WTC11 (cell line): ENCODE measurements around the gene PSKH1. TPM values are rescaled to one million over a fixed set of nuclear protein-coding genes. Genes with fewer than 3 reads are reported as not detected.

Source experiments
- CBFB ChIP-seq: sonication (generic); formaldehyde crosslinking; IDR thresholded peaks from 2 replicates; pipeline ENCODE4 v1.8.1; 2022; ENCODE audit warnings: mild to moderate bottlenecking, low read depth, missing genetic modification reagents
- CREB1 ChIP-seq: sonication (generic); formaldehyde crosslinking; IDR thresholded peaks from 2 replicates; pipeline ENCODE4 v1.8.0; 2023; ENCODE audit warnings: mild to moderate bottlenecking, missing genetic modification reagents
- CREM ChIP-seq: sonication (generic); formaldehyde crosslinking; IDR thresholded peaks from 2 replicates; pipeline ENCODE4 v1.8.1; 2022; ENCODE audit warnings: mild to moderate bottlenecking, missing genetic modification reagents, moderate library complexity
- ELF4 ChIP-seq: sonication (generic); formaldehyde crosslinking; IDR thresholded peaks from 2 replicates; pipeline ENCODE4 v1.8.1; 2022; ENCODE audit warnings: low read depth, mild to moderate bottlenecking, moderate library complexity, missing genetic modification reagents
- ESRRA ChIP-seq: sonication (generic); formaldehyde crosslinking; IDR thresholded peaks from 2 replicates; pipeline ENCODE4 v1.8.1; 2022; ENCODE audit warnings: mild to moderate bottlenecking, missing genetic modification reagents, borderline replicate concordance
- FOXK1 ChIP-seq: sonication (generic); formaldehyde crosslinking; IDR thresholded peaks from 2 replicates; pipeline ENCODE4 v1.8.0; 2022; ENCODE audit warnings: mild to moderate bottlenecking, moderate library complexity, missing genetic modification reagents
- IRF2 ChIP-seq: sonication (generic); formaldehyde crosslinking; IDR thresholded peaks from 2 replicates; pipeline ENCODE4 v1.8.0; 2022; ENCODE audit warnings: low read depth, missing genetic modification reagents, borderline replicate concordance
- KAT7 ChIP-seq: sonication (generic); formaldehyde crosslinking; IDR thresholded peaks from 2 replicates; pipeline ENCODE4 v1.8.1; 2023; ENCODE audit warnings: missing genetic modification reagents, mild to moderate bottlenecking, borderline replicate concordance
- MXD4 ChIP-seq: fragments of 250-450 bp; sonication (Bioruptor Pico); IDR thresholded peaks from 2 replicates; pipeline ENCODE4 v1.8.0; 2021; ENCODE audit warnings: mild to moderate bottlenecking, moderate library complexity, borderline replicate concordance
- MYBL2 ChIP-seq: sonication (generic); formaldehyde crosslinking; IDR thresholded peaks from 2 replicates; pipeline ENCODE4 v1.8.1; 2023; ENCODE audit warnings: mild to moderate bottlenecking, moderate library complexity, missing genetic modification reagents
- NFATC4 ChIP-seq: fragments of 250-450 bp; sonication (Bioruptor Pico); IDR thresholded peaks from 2 replicates; pipeline ENCODE4 v1.9.0; 2021; ENCODE audit warnings: mild to moderate bottlenecking
- NR2C2 ChIP-seq: sonication (generic); formaldehyde crosslinking; IDR thresholded peaks from 2 replicates; pipeline ENCODE4 v1.8.0; 2022; ENCODE audit warnings: mild to moderate bottlenecking, missing genetic modification reagents
- RELA ChIP-seq: sonication (generic); formaldehyde crosslinking; IDR thresholded peaks from 2 replicates; pipeline ENCODE4 v1.8.1; 2022; ENCODE audit warnings: missing genetic modification reagents, mild to moderate bottlenecking, borderline replicate concordance
- RORB ChIP-seq: fragments of 250-450 bp; sonication (Bioruptor Pico); IDR thresholded peaks from 2 replicates; pipeline ENCODE4 v1.9.0; 2021; ENCODE audit warnings: mild to moderate bottlenecking
- SOX15 ChIP-seq: fragments of 250-450 bp; sonication (Bioruptor Pico); IDR thresholded peaks from 2 replicates; pipeline ENCODE4 v1.9.0; 2021; ENCODE audit warnings: mild to moderate bottlenecking
- TCF7 ChIP-seq: sonication (generic); formaldehyde crosslinking; IDR thresholded peaks from 2 replicates; pipeline ENCODE4 v1.8.0; 2022; ENCODE audit warnings: mild to moderate bottlenecking, low read depth, missing genetic modification reagents, moderate library complexity
- TEAD4 ChIP-seq: sonication (generic); formaldehyde crosslinking; IDR thresholded peaks from 2 replicates; pipeline ENCODE4 v1.8.0; 2022; ENCODE audit warnings: mild to moderate bottlenecking, missing genetic modification reagents
- ZBTB21 ChIP-seq: sonication (generic); formaldehyde crosslinking; IDR thresholded peaks from 2 replicates; pipeline ENCODE4 v1.8.1; 2023; ENCODE audit warnings: mild to moderate bottlenecking, missing genetic modification reagents, borderline replicate concordance
- ZNF219 ChIP-seq: sonication (generic); formaldehyde crosslinking; IDR thresholded peaks from 2 replicates; pipeline ENCODE4 v1.8.0; 2023; ENCODE audit warnings: missing genetic modification reagents, mild to moderate bottlenecking, borderline replicate concordance
- ZNF263 ChIP-seq: sonication (generic); formaldehyde crosslinking; IDR thresholded peaks from 2 replicates; pipeline ENCODE4 v1.8.1; 2022; ENCODE audit warnings: low read depth, mild to moderate bottlenecking, moderate library complexity, missing genetic modification reagents
- ZNF416 ChIP-seq: fragments of 250-450 bp; sonication (Bioruptor Pico); IDR thresholded peaks from 2 replicates; pipeline ENCODE4 v1.9.0; 2021; ENCODE audit warnings: mild to moderate bottlenecking, inconsistent platforms
- ZNF671 ChIP-seq: fragments of 250-450 bp; sonication (Bioruptor Pico); IDR thresholded peaks from 2 replicates; pipeline ENCODE4 v1.8.0; 2021; ENCODE audit warnings: mild to moderate bottlenecking
- total RNA-seq: library from RNA; stranded (reverse); gene quantifications from 3 replicates; pipeline ENCODE4 v1.2.3, GENCODE V29; 2021
- TF ChIP-seq, protein P1 (sequence below): sonication (generic); formaldehyde crosslinking; conservative IDR thresholded peaks from 2 replicates; pipeline ENCODE4 v1.8.1; 2022; ENCODE audit warnings: mild to moderate bottlenecking, missing genetic modification reagents
- TF ChIP-seq, protein P2 (sequence below): sonication (generic); formaldehyde crosslinking; IDR thresholded peaks from 2 replicates; pipeline ENCODE4 v1.8.1; 2023; ENCODE audit warnings: mild to moderate bottlenecking, missing genetic modification reagents, moderate library complexity
- TF ChIP-seq, protein P3 (sequence below): fragments of 250-450 bp; sonication (Bioruptor Pico); IDR thresholded peaks from 2 replicates; pipeline ENCODE4 v1.9.0; 2021; ENCODE audit warnings: moderate library complexity, mild to moderate bottlenecking, inconsistent platforms, borderline replicate concordance
- TF ChIP-seq, protein P4 (sequence below): sonication (generic); formaldehyde crosslinking; IDR thresholded peaks from 2 replicates; pipeline ENCODE4 v1.8.0; 2022; ENCODE audit warnings: mild to moderate bottlenecking, missing genetic modification reagents
- TF ChIP-seq, protein P5 (sequence below): sonication (generic); formaldehyde crosslinking; IDR thresholded peaks from 2 replicates; pipeline ENCODE4 v1.8.1; 2022; ENCODE audit warnings: mild to moderate bottlenecking, missing genetic modification reagents, moderate library complexity, borderline replicate concordance
- TF ChIP-seq, protein P6 (sequence below): fragments of 250-450 bp; sonication (Bioruptor Pico); IDR thresholded peaks from 2 replicates; pipeline ENCODE4 v1.9.0; 2021; ENCODE audit warnings: mild to moderate bottlenecking
- TF ChIP-seq, protein P7 (sequence below): sonication (generic); formaldehyde crosslinking; IDR thresholded peaks from 2 replicates; pipeline ENCODE4 v1.8.1; 2022; ENCODE audit warnings: missing genetic modification reagents, borderline replicate concordance
- TF ChIP-seq, protein P8 (sequence below): sonication (generic); formaldehyde crosslinking; IDR thresholded peaks from 2 replicates; pipeline ENCODE4 v1.8.0; 2022; ENCODE audit warnings: mild to moderate bottlenecking, missing genetic modification reagents

PSKH1 gene
- total RNA-seq, 1 experiment from 2014 or later = 32.6 TPM

DNA sequence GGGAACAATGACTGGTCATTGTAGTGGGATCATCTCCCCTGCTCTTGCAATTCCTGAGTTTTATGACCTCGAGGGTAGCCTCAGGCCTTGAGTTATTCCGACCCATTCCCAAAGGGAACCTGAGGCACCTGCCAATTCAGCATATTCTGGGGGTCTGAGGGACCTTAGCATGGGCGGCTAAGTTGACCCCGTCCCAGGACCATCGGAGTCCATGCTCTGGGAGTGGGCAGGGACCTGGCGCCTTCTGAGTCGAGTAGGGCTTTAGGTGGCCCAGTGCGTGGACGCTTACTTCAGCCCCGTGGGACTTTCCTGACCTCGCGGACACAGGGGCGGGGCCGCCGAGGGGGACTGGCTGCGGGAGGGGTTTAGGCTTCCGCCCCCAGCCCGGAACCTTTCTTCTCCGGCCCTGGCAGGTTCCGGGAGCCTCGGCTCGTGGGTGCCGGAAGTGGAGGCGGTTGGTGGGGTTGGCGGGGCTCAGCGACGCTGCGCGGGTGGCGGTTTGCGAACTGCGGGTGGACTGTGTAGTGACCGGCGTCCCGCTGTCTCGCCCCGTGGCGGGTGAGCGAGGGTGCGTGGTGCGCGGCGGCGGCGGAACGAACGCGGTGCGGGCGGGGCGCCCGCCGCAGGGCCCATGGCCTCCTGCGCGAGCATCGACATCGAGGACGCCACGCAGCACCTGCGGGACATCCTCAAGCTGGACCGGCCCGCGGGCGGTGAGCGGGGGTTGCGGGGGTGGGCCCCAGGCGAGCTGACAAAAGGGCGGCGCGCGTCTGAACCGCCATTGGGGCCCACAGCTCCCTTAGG is 20.2 kb upstream of the PSKH1 start, which contains the start of gene EDC4 (continued):
- TF ChIP-seq NR2C2 (CRISPR knock-in tag) (no peak), RORB (CRISPR knock-in tag) (no peak), ELF4 (CRISPR knock-in tag) (peak; percentile 88; the same call in 1 of the 2 replicates), ESRRA (CRISPR knock-in tag) (peak; percentile 84; the same call in 1 of the 2 replicates), CREM (CRISPR knock-in tag) (peak; percentile 56; the same call in 1 of the 2 replicates), SOX15 (CRISPR knock-in tag) (no peak), MYBL2 (peak; percentile 94), FOXK1 (CRISPR knock-in tag) (peak; percentile 87), CBFB (CRISPR knock-in tag) (no peak), RELA (CRISPR knock-in tag) (peak; percentile 88; the same call in 1 of the 2 replicates), IRF2 (0 out of 2 replicates have a peak, but pooled peaks have one; percentile 69), ZNF416 (0 out of 2 replicates have a peak, but pooled peaks have one; percentile 67), NFATC4 (CRISPR knock-in tag) (peak; percentile 91), ZNF263 (CRISPR knock-in tag) (no peak), MXD4 (no peak), ZNF671 (peak; percentile 76), TEAD4 (CRISPR knock-in tag) (0 out of 2 replicates have a peak, but pooled peaks have one; percentile 39), CREB1 (CRISPR knock-in tag) (no peak), TCF7 (CRISPR knock-in tag) (peak; percentile 86), KAT7 (peak; percentile 98), ZNF219 (CRISPR knock-in tag) (0 out of 2 replicates have a peak, but pooled peaks have one; percentile 62), ZBTB21 (CRISPR knock-in tag) (no peak)
- TF ChIP-seq, protein P1, sequence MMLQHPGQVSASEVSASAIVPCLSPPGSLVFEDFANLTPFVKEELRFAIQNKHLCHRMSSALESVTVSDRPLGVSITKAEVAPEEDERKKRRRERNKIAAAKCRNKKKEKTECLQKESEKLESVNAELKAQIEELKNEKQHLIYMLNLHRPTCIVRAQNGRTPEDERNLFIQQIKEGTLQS (CRISPR knock-in tag) = 0 out of 2 replicates have a peak, but pooled peaks have one; percentile 26
- TF ChIP-seq, protein P2, sequence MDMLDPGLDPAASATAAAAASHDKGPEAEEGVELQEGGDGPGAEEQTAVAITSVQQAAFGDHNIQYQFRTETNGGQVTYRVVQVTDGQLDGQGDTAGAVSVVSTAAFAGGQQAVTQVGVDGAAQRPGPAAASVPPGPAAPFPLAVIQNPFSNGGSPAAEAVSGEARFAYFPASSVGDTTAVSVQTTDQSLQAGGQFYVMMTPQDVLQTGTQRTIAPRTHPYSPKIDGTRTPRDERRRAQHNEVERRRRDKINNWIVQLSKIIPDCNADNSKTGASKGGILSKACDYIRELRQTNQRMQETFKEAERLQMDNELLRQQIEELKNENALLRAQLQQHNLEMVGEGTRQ (CRISPR knock-in tag) = no peak
- TF ChIP-seq, protein P3, sequence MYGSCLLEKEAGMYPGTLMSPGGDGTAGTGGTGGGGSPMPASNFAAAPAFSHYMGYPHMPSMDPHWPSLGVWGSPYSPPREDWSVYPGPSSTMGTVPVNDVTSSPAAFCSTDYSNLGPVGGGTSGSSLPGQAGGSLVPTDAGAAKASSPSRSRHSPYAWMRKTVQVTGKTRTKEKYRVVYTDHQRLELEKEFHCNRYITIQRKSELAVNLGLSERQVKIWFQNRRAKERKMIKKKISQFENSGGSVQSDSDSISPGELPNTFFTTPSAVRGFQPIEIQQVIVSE (CRISPR knock-in tag) = 0 out of 2 replicates have a peak, but pooled peaks have one; percentile 61
- TF ChIP-seq, protein P4, sequence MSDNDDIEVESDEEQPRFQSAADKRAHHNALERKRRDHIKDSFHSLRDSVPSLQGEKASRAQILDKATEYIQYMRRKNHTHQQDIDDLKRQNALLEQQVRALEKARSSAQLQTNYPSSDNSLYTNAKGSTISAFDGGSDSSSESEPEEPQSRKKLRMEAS (CRISPR knock-in tag) = peak; percentile 57; the same call in 1 of the 2 replicates
- TF ChIP-seq, protein P5, sequence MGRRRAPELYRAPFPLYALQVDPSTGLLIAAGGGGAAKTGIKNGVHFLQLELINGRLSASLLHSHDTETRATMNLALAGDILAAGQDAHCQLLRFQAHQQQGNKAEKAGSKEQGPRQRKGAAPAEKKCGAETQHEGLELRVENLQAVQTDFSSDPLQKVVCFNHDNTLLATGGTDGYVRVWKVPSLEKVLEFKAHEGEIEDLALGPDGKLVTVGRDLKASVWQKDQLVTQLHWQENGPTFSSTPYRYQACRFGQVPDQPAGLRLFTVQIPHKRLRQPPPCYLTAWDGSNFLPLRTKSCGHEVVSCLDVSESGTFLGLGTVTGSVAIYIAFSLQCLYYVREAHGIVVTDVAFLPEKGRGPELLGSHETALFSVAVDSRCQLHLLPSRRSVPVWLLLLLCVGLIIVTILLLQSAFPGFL (CRISPR knock-in tag) = peak; percentile 84; the same call in 1 of the 2 replicates
- TF ChIP-seq, protein P6, sequence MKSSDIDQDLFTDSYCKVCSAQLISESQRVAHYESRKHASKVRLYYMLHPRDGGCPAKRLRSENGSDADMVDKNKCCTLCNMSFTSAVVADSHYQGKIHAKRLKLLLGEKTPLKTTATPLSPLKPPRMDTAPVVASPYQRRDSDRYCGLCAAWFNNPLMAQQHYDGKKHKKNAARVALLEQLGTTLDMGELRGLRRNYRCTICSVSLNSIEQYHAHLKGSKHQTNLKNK (CRISPR knock-in tag) = peak; percentile 62; the same call in 1 of the 2 replicates
- TF ChIP-seq, protein P7, sequence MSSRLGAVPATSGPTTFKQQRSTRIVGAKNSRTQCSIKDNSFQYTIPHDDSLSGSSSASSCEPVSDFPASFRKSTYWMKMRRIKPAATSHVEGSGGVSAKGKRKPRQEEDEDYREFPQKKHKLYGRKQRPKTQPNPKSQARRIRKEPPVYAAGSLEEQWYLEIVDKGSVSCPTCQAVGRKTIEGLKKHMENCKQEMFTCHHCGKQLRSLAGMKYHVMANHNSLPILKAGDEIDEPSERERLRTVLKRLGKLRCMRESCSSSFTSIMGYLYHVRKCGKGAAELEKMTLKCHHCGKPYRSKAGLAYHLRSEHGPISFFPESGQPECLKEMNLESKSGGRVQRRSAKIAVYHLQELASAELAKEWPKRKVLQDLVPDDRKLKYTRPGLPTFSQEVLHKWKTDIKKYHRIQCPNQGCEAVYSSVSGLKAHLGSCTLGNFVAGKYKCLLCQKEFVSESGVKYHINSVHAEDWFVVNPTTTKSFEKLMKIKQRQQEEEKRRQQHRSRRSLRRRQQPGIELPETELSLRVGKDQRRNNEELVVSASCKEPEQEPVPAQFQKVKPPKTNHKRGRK (CRISPR knock-in tag) = no peak
- TF ChIP-seq, protein P8, sequence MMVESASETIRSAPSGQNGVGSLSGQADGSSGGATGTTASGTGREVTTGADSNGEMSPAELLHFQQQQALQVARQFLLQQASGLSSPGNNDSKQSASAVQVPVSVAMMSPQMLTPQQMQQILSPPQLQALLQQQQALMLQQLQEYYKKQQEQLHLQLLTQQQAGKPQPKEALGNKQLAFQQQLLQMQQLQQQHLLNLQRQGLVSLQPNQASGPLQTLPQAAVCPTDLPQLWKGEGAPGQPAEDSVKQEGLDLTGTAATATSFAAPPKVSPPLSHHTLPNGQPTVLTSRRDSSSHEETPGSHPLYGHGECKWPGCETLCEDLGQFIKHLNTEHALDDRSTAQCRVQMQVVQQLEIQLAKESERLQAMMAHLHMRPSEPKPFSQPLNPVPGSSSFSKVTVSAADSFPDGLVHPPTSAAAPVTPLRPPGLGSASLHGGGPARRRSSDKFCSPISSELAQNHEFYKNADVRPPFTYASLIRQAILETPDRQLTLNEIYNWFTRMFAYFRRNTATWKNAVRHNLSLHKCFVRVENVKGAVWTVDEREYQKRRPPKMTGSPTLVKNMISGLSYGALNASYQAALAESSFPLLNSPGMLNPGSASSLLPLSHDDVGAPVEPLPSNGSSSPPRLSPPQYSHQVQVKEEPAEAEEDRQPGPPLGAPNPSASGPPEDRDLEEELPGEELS (CRISPR knock-in tag) = peak; percentile 52
